K562 (cell line): ENCODE data around the gene EXOC2. TPM values are rescaled to one million over a fixed set of nuclear protein-coding genes. Genes with fewer than 3 reads are reported as not detected.

Experiments used
- ATAC-seq: fragments of 200-7000 bp; cut with Tn5 transposase; 3 replicates; pipeline ENCODE4 v1.9.1; 2020; ENCODE audit warnings: moderate library complexity
- BruUV-seq: library from RNA; stranded (reverse); fragments of 400-500 nt; replicated peaks from 2 replicates; lab custom pipeline; 2021; lab: Mats Ljungman, UMichigan
- CTCF ChIA-PET: fragments of 300-600 bp; formaldehyde crosslinking; extraction: SDS; loops from one replicate; lab custom pipeline; 2021; ENCODE audit warnings: low intra/inter-chr PET ratio; lab: Yijun Ruan, JAX
- POLR2A ChIA-PET: fragments of 300-600, 350-650 bp; sonication (Branson Sonifier 250); formaldehyde crosslinking; extraction: SDS; loops from one replicate; lab custom pipeline; 2021; ENCODE audit warnings: antibody characterized with exemption, inconsistent platforms; lab: Yijun Ruan, JAX
- DNase-seq, 4 experiments: peaks; one replicate each; pipeline versions ENCODE4 v3.0.0 to v3.0.0-alpha.2; 2011 to 2018; ENCODE audit warnings: low spot score in 3 of 4, mixed read lengths in 3 of 4; ENCODE audit errors: extremely low read depth in 1 of 4
- FAIRE-seq: peaks from 2 replicates; lab custom pipeline; 2011; peaks lifted over from hg19 to GRCh38; lab: Jason Lieb, UNC
- H2AFZ ChIP-seq: 2 replicates; pipeline ENCODE4 v1.6.0; 2011; ENCODE audit warnings: low read depth, low read length, control low read depth, inconsistent platforms
- H3K27ac ChIP-seq: fragments of 200-600 bp; 3 replicates; pipeline ENCODE4 v1.8.0; 2011; ENCODE audit warnings: low read depth, mild to moderate bottlenecking, control low read depth, inconsistent platforms, low read length, moderate library complexity, mixed read lengths; ENCODE audit errors: extremely low read depth
- H3K27me3 ChIP-seq, 2 experiments: fragments of 300-600 bp in 1 of 2; 2 replicates in 1 of 2; 3 replicates in 1 of 2; pipeline versions ENCODE4 v1.6.0 to v1.8.0; 2011; ENCODE audit warnings: inconsistent platforms in 2 of 2, low read length in 2 of 2, mild to moderate bottlenecking in 1 of 2, mixed read lengths in 1 of 2, moderate library complexity in 1 of 2; ENCODE audit not compliant: control insufficient read depth in 2 of 2, insufficient read depth in 2 of 2
- H3K36me3 ChIP-seq: fragments of 300-600 bp; 3 replicates; pipeline ENCODE4 v1.8.0; 2011; ENCODE audit warnings: mild to moderate bottlenecking, low read length, inconsistent platforms; ENCODE audit not compliant: control insufficient read depth, insufficient read depth
- H3K4me1 ChIP-seq, 2 experiments: fragments of 200-600 bp in 1 of 2; replicated peaks in 1 of 2; 2 replicates in 1 of 2; 3 replicates in 1 of 2; pipeline versions ENCODE4 v1.5.1 to v1.8.0; 2011; ENCODE audit warnings: inconsistent platforms in 2 of 2, low read length in 2 of 2, mild to moderate bottlenecking in 1 of 2, mixed read lengths in 1 of 2, moderate library complexity in 1 of 2; ENCODE audit not compliant: control insufficient read depth in 2 of 2, insufficient read depth in 2 of 2
- H3K4me2 ChIP-seq: 2 replicates; pipeline ENCODE4 v1.6.1; 2011; ENCODE audit warnings: low read length, control low read depth, inconsistent platforms, mixed read lengths; ENCODE audit not compliant: insufficient read depth
- H3K4me3 ChIP-seq: fragments of 200-600 bp; sonication (generic), shearing (Covaris generic); 2 replicates; pipeline ENCODE4 v1.5.1; 2016; ENCODE audit warnings: control low read depth, inconsistent platforms
- H3K79me2 ChIP-seq: fragments of 200-600 bp; 3 replicates; pipeline ENCODE4 v1.8.0; 2011; ENCODE audit warnings: low read length, inconsistent platforms; ENCODE audit not compliant: control insufficient read depth, insufficient read depth
- H3K9ac ChIP-seq, 2 experiments: 2 replicates each; pipeline versions ENCODE4 v1.6.0 to v1.6.1; 2011; ENCODE audit warnings: low read depth in 2 of 2, low read length in 2 of 2, control low read depth in 1 of 2, inconsistent platforms in 1 of 2, mild to moderate bottlenecking in 1 of 2, mixed read lengths in 1 of 2; ENCODE audit not compliant: insufficient read depth in 1 of 2
- H3K9me1 ChIP-seq: one replicate; pipeline ENCODE4 v1.6.0; 2011; ENCODE audit warnings: inconsistent platforms, mild to moderate bottlenecking, low read length, moderate library complexity; ENCODE audit not compliant: control insufficient read depth, insufficient read depth
- H3K9me3 ChIP-seq: replicated peaks from 2 replicates; pipeline ENCODE4 v1.5.1; 2011; ENCODE audit warnings: low read depth, low read length, inconsistent platforms; ENCODE audit not compliant: control insufficient read depth, insufficient read depth
- H4K20me1 ChIP-seq: replicated peaks from 2 replicates; pipeline ENCODE4 v1.6.1; 2011; ENCODE audit warnings: low read length, inconsistent platforms, mixed read lengths; ENCODE audit not compliant: control insufficient read depth, insufficient read depth
- CBFB ChIP-seq: sonication (generic); formaldehyde crosslinking; IDR thresholded peaks from 2 replicates; pipeline ENCODE4 v1.4.0; 2020; ENCODE audit warnings: mild to moderate bottlenecking, missing genetic modification reagents
- KDM1A ChIP-seq, 2 experiments: fragments of 450-650 bp; IDR thresholded peaks; 2 replicates each; pipeline ENCODE4 v1.6.1; 2016; ENCODE audit warnings: mild to moderate bottlenecking in 2 of 2
- SMAD1 ChIP-seq: fragments of 150-350 bp; IDR thresholded peaks from 2 replicates; pipeline ENCODE4 v1.6.1; 2014; ENCODE audit warnings: low read length, low read depth; ENCODE audit not compliant: partially characterized antibody
- SMC3 ChIP-seq: conservative IDR thresholded peaks from 2 replicates; pipeline ENCODE4 v1.6.1; 2011; ENCODE audit warnings: low read depth, low read length, improper control_type of control experiment; ENCODE audit not compliant: insufficient read depth
- STAG1 ChIP-seq: sonication (generic); formaldehyde crosslinking; IDR thresholded peaks from 2 replicates; pipeline ENCODE4 v1.5.0; 2020; ENCODE audit warnings: missing genetic modification reagents, borderline replicate concordance
- TCF3 ChIP-seq: sonication (generic); formaldehyde crosslinking; IDR thresholded peaks from 2 replicates; pipeline ENCODE4 v1.4.0; 2020; ENCODE audit warnings: mild to moderate bottlenecking, missing genetic modification reagents
- TGIF2 ChIP-seq: sonication (generic); formaldehyde crosslinking; IDR thresholded peaks from 2 replicates; pipeline ENCODE4 v1.8.1; 2022; ENCODE audit warnings: mild to moderate bottlenecking, missing genetic modification reagents, moderate library complexity
- ZC3H8 ChIP-seq: fragments of 450-650 bp; IDR thresholded peaks from 2 replicates; pipeline ENCODE4 v1.6.1; 2017
- ZEB2 ChIP-seq: fragments of 450-650 bp; IDR thresholded peaks from 2 replicates; pipeline ENCODE4 v1.6.1; 2016
- ZFX ChIP-seq: sonication (generic); formaldehyde crosslinking; IDR thresholded peaks from 2 replicates; pipeline ENCODE4 v1.8.0; 2022; ENCODE audit warnings: mild to moderate bottlenecking, missing genetic modification reagents, moderate library complexity
- ZKSCAN3 ChIP-seq: fragments of 250-450 bp; sonication (Bioruptor Pico); IDR thresholded peaks from 2 replicates; pipeline ENCODE4 v1.4.0; 2020
- ZNF354B ChIP-seq: fragments of 250-450 bp; sonication (Bioruptor Pico); IDR thresholded peaks from 2 replicates; pipeline ENCODE4 v1.4.0; 2020
- WGBS: fragments of 100-300 bp; shearing (Covaris generic); methylation state at CpG from one replicate; pipeline ENCODE4 v1.1.6; 2016; ENCODE audit warnings: low coverage, mixed read lengths; ENCODE audit not compliant: insufficient coverage; ENCODE audit errors: missing lambda C conversion rate; 5-methylcytosine and 5-hydroxymethylcytosine counted together
- in situ Hi-C: fragments of 300-500 bp; cut with MboI; formaldehyde crosslinking; loops from 4 replicates; pipeline ENCODE4 v1.15.0; 2018; ENCODE audit warnings: inconsistent platforms, mixed read lengths
- intact Hi-C: fragments of 100-400 bp; cut with micrococcal nuclease; formaldehyde crosslinking; loops from 2 replicates; pipeline ENCODE4 v1.14.2; 2022
- polyA plus RNA-seq, 8 experiments: library from polyadenylated mRNA; depleted of rRNA in 4 of 8; stranded (reverse) in 5 of 8; unstranded in 3 of 8; fragments of >200 nt; fragmentation: Nextera tagmentation in 2 of 8; fragmentation: Illumina TruSeq in 1 of 8; extraction: Ambion mirVana in 2 of 8; extraction: Trizol in 1 of 8; gene quantifications; 2 replicates each; pipeline versions ENCODE4 v1.2.1 to v1.2.3, GENCODE V29; 2011 to 2014; ENCODE audit warnings: inconsistent platforms in 1 of 8, missing spikeins in 1 of 8
- total RNA-seq, 7 experiments: library from RNA; depleted of rRNA in 6 of 7; stranded (reverse); fragments of >200 nt in 6 of 7; fragmentation: Illumina TruSeq in 2 of 7; extraction: Trizol in 2 of 7; gene quantifications; 2 replicates each; pipeline versions ENCODE4 v1.2.1 to v1.2.3, GENCODE V29; 2011 to 2021; ENCODE audit warnings: low replicate concordance in 1 of 7
- TF ChIP-seq, protein P1 (sequence below): fragments of 250-450 bp; sonication (Bioruptor Pico); IDR thresholded peaks from 2 replicates; pipeline ENCODE4 v1.6.1; 2021; ENCODE audit warnings: mild to moderate bottlenecking
- TF ChIP-seq, protein P2 (sequence below): fragments of 450-650 bp; formaldehyde crosslinking; IDR thresholded peaks from 2 replicates; pipeline ENCODE4 v1.4.0; 2020; ENCODE audit warnings: mild to moderate bottlenecking, moderate library complexity
- TF ChIP-seq, protein P3 (sequence below): fragments of 250-450 bp; sonication (Bioruptor Pico); IDR thresholded peaks from 2 replicates; pipeline ENCODE4 v1.9.0; 2021; ENCODE audit warnings: mild to moderate bottlenecking, inconsistent platforms
- TF ChIP-seq, protein P4 (sequence below): sonication (generic); formaldehyde crosslinking; IDR thresholded peaks from 2 replicates; pipeline ENCODE4 v1.9.0; 2022; ENCODE audit warnings: mild to moderate bottlenecking, missing genetic modification reagents
- TF ChIP-seq, protein P5 (sequence below): fragments of 450-650 bp; IDR thresholded peaks from 2 replicates; pipeline ENCODE4 v1.6.1; 2016; ENCODE audit warnings: missing biosample characterization, missing genetic modification characterization

Gene EXOC2
- total and polyA plus RNA-seq, 9 of the 15 experiments (the other 6 are each of a cell fraction or from before 2014, with no cell fraction given): 12.2 to 30.2 (median 24.2) TPM

DNA sequence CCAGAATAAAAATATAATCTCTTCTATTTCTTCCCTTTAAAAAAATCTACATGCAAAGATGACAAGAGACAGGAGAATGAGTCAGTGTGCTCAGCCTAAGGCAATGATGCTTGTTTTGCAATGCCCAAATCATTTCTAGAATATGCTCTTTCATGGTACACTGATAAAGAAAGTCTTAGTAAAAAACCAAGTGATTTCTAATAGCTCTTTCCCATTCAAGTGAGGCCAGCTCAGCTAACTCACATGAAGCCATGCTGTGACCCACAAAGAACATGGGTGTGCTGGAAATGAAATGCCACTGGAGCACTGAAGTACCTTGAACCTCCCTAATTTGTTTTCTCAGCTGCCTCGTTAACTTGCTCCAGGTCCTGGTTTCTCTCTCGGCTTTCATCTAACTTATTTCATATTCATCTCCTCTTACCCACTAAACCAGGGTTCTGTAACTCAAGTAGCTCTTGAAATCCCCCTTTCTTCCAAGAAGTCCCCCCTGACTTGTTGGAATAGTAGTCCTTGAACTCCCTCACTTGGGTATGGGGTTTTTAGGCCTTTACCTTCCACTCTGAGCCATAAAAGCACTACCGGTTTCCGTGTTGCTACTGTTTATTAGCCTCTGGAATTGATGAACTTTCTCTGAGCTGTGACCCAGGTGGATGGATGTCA is 208.7 kb downstream of the EXOC2 start:
- no peaks in the 10 kb centered on the region for H3K36me3 ChIP-seq
- intact Hi-C loops: no loop called here
- ATAC-seq: no peak
- no peaks in the 10 kb centered on the region for H3K9me1 ChIP-seq
- H3K4me3 ChIP-seq: no peak overlapping the region
- no peak for TF ChIP-seq ZEB2
- TF ChIP-seq KDM1A (IDR thresholded peaks at IDR 0.05): no peak
- TF ChIP-seq, protein P1, sequence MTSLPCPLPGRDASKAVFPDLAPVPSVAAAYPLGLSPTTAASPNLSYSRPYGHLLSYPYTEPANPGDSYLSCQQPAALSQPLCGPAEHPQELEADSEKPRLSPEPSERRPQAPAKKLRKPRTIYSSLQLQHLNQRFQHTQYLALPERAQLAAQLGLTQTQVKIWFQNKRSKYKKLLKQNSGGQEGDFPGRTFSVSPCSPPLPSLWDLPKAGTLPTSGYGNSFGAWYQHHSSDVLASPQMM (CRISPR knock-in tag): no peak
- TF ChIP-seq, protein P2, sequence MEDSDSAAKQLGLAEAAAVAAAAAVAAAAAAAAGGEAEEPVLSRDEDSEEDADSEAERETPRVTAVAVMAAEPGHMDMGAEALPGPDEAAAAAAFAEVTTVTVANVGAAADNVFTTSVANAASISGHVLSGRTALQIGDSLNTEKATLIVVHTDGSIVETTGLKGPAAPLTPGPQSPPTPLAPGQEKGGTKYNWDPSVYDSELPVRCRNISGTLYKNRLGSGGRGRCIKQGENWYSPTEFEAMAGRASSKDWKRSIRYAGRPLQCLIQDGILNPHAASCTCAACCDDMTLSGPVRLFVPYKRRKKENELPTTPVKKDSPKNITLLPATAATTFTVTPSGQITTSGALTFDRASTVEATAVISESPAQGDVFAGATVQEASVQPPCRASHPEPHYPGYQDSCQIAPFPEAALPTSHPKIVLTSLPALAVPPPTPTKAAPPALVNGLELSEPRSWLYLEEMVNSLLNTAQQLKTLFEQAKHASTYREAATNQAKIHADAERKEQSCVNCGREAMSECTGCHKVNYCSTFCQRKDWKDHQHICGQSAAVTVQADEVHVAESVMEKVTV (CRISPR knock-in tag): no peak
- TF ChIP-seq SMC3: no peak
- no peak for TF ChIP-seq TCF3 (CRISPR knock-in tag)
- no peak for TF ChIP-seq TGIF2 (CRISPR knock-in tag)
- TF ChIP-seq, protein P3, sequence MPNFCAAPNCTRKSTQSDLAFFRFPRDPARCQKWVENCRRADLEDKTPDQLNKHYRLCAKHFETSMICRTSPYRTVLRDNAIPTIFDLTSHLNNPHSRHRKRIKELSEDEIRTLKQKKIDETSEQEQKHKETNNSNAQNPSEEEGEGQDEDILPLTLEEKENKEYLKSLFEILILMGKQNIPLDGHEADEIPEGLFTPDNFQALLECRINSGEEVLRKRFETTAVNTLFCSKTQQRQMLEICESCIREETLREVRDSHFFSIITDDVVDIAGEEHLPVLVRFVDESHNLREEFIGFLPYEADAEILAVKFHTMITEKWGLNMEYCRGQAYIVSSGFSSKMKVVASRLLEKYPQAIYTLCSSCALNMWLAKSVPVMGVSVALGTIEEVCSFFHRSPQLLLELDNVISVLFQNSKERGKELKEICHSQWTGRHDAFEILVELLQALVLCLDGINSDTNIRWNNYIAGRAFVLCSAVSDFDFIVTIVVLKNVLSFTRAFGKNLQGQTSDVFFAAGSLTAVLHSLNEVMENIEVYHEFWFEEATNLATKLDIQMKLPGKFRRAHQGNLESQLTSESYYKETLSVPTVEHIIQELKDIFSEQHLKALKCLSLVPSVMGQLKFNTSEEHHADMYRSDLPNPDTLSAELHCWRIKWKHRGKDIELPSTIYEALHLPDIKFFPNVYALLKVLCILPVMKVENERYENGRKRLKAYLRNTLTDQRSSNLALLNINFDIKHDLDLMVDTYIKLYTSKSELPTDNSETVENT (CRISPR knock-in tag): no peak
- no peak for TF ChIP-seq CBFB
- TF ChIP-seq STAG1 (CRISPR knock-in tag): no peak
- TF ChIP-seq, protein P4, sequence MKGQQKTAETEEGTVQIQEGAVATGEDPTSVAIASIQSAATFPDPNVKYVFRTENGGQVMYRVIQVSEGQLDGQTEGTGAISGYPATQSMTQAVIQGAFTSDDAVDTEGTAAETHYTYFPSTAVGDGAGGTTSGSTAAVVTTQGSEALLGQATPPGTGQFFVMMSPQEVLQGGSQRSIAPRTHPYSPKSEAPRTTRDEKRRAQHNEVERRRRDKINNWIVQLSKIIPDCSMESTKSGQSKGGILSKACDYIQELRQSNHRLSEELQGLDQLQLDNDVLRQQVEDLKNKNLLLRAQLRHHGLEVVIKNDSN (CRISPR knock-in tag): no peak
- no peak for TF ChIP-seq ZKSCAN3 (CRISPR knock-in tag)
- TF ChIP-seq, protein P5, sequence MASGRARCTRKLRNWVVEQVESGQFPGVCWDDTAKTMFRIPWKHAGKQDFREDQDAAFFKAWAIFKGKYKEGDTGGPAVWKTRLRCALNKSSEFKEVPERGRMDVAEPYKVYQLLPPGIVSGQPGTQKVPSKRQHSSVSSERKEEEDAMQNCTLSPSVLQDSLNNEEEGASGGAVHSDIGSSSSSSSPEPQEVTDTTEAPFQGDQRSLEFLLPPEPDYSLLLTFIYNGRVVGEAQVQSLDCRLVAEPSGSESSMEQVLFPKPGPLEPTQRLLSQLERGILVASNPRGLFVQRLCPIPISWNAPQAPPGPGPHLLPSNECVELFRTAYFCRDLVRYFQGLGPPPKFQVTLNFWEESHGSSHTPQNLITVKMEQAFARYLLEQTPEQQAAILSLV: no peak
- no peak for TF ChIP-seq ZNF354B
- no peak for TF ChIP-seq ZFX (CRISPR knock-in tag)
- TF ChIP-seq ZC3H8: no peak
- TF ChIP-seq SMAD1: no peak
- H3K9me3 ChIP-seq: no peaks in the 10 kb centered on the region
- no peak for FAIRE-seq
- POLR2A ChIA-PET: no interaction called here
- H2AFZ ChIP-seq: no peak overlapping the region
- H3K27ac ChIP-seq: no peak overlapping the region
- H3K9ac ChIP-seq: no peak overlapping the region
- H3K4me1 ChIP-seq: no peaks in the 10 kb centered on the region
- H3K4me2 ChIP-seq: no peak overlapping the region
- CTCF ChIA-PET: no interaction called here
- in situ Hi-C loops: no loop called here
- H3K27me3 ChIP-seq: no peaks in the 10 kb centered on the region; a peak in 1 of 5 replicates
- no peaks in the 10 kb centered on the region for H4K20me1 ChIP-seq
- no TSS peak for BruUV-seq
- DNase-seq: no peak
- WGBS: 71% methylated on average over 4 of the region's 4 CpGs
- H3K79me2 ChIP-seq: no peaks in the 10 kb centered on the region
